HG03066 (cell line): ENCODE results near the gene HS1BP3.

ENCODE experiments used
- ATAC-seq: cut with Tn5 transposase; IDR thresholded peaks from one replicate; pipeline ENCODE4 v1.9.1; 2021; ENCODE audit warnings: low read depth; ENCODE audit not compliant: unreplicated experiment

HS1BP3 gene

DNA sequence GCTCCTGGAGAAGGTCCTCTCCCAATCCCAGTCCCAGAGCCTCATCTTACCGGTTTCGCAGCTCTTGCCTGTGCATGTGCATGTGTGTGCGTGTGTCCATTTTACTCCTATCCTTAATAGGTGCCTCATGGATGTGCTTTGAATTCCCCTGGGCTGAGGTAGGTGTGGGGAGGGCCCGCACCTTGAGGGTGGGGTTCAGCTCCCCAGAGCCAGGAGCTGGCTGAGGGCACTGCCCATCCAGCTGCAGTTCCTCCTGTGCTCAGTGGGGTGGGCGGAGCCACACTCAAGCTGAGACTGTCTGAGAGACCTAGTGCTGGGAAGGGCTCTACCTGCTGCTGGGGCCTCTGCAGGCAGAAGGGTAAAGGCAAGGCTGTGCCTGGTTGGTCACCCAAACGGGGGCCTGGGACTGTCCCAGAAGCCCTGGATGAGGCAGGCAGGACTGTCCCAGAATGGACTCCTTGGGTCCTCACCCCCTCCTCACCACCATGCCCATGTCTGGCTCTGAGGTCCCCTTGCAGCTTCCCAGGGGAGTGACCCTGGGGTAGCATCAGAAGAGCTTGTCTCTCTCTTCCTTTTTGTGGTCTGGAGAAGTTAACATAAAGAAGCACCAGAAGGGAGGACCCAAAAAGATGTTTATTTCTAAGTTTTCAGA, 24.9 kb upstream of the HS1BP3 start:
- ATAC-seq, result no peak

DNA sequence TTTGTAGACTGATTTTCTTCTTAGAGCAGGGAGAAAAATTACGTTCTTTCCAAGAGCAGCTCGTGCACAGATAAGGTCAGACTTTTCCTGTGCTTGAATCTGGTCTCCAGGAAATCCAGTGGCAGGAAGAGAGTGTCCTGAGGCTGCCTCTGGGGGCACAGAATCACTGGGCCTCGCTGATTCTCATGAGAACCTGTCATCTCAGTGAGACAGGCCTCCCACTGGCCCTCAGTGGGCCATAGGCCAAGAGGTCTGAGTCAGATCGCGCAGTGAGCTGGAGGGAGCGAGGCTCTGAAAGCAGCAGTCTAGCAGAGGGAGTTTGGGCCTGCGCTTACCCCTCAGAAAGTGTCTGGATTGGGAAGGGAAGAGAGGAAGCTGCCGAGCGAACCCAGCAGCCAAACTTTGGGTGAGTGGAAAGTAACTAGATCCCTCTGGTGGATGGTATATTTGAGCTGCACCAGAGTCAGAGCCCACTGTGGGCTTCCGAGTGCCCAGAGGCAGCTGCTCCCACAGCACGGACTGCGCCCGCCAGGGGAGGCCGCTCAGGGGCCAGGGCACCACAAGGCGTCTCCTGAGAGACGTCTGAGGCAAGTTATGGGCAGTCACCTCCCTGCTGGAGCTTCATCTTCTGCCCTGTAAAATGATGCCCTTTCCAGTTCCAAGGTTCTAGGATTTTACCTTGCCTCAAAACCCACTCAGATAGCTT, 24.2 kb upstream of the HS1BP3 start:
- no peak for ATAC-seq

DNA sequence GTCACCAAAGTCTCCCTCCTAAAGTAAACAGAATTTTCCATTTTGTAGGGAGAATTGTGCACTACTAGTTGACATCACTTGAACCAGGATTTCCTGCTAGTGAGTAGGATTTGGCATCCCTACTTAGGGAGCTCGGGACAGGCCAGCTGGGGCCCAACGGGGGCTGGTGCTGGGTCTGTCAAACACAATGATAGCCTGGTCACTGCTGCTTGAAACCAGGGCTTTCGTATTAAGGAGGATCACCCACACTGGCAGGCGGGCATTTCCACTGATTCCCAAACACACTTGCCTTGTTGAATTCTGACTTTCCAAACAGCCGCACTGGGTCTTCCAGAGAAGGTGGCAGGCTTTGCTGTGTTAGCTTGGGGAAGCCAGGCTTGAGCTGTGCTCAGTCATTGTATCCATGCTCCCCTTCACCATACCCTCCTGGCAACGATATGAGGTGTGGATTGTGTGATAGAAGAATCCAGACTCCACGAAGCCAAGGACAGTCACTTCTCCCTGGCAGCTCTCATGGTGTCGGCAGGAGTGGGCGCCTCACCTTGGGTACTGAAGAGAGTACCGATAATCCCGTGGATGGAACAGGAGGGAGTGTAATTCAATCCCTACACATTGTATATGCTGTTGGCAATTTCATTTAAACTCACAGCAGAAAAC, 23.5 kb upstream of the HS1BP3 start:
- ATAC-seq, result no peak

DNA sequence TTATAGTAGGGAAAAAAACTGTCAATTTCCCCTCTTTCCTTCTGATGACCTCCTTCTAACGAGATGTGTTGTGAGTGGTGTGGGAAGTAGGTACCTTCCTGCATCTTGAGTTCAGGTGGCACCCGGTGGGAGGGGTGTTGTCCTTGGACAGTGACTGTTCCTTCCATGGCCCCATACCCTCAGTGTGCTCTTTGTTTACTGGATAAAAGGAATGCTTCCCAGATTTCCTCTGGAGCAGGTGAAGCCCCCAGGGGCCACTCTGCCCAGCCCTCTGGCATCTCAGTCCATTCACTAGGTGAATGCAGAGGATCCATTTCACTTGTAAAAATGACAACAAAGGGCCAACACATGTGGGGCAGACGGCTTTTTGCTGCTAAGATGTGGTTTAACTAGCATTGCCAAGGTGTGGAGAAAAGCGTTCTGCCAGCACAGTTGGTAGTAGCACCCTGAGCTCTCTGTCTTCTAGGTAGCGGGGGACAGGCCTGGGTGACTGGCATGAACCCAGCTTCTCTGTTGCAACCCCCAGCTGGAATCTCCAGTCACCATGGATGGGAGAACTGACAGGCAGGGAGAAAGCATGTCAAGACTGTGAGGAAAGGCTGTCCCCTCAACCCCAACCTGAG, 22.9 kb upstream of the HS1BP3 start:
- ATAC-seq, result no peak

DNA sequence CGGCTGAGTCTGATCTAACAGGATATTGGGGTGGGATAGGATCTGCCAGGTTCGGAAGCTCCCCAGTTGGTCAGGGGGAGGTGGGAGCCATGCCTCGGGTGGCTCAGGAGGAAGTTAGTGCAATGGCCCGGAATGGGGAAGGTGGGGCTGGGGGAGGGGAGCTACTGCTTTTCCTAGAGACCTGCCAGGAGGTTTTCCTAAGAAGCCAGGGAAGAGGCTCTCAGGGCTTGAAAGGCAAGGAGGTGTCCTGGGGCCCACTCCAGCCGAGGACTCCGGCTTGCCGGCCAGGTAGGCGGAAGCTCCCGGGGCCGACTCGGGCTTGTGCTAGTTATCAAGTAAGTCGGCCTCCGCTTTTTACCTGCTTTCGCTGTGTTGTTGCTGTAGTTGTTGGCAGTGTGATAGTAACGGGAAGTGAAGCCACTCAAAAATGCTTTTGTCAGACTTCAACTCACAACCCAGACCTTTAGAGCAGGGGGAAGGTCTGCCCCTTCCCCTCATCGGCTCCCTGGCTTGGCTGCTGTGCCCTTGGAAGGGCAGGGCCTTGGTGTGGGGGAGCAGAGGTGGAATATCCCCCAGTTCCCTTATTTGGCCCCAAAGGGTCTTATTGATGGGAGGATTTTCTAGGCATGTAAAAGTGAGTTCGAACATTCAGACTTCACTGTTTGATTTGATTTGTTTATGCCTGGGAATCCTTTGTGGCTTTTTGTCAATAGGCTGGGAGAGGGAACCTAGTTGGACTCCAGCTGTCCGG, 21.5 kb upstream of the HS1BP3 start:
- no peak for ATAC-seq

DNA sequence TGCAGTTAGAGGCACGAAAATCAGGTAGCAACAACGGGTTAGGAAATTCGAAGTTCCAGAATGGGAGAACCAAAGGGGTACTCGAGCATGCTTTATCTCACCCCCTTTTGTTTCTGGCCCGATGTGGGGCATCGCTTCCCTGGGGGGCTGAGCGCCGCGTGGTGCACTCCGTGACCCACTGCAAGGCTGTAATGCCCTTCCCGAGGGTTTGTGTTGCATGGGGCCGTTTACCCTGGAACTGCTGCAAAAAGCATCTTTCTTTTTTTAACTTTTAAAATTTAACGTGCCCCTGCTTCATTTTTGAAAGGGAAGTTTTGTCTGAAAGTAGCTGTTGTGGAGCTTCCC, 20.8 kb upstream of the HS1BP3 start:
- no peak for ATAC-seq

DNA sequence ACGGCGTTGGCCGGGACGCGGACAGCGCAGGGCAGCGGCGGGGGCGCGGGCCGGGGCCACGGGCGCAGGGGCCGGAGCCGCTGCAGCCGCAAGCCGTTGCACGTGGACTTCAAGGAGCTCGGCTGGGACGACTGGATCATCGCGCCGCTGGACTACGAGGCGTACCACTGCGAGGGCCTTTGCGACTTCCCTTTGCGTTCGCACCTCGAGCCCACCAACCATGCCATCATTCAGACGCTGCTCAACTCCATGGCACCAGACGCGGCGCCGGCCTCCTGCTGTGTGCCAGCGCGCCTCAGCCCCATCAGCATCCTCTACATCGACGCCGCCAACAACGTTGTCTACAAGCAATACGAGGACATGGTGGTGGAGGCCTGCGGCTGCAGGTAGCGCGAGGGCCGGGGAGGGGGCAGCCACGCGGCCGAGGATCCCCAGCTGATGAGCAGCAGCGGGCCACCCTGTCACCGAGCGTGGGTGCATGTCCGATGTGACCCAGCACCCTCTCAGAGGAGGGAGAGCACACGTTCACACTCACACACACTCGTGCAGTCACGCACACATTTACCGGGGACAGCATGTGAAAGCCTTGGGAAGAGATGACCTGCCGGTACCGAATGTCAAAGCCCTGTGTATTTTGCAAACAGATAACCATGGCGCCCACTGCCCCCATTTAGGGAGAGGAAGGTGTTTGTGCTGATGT, 20.3 kb upstream of the HS1BP3 start:
- ATAC-seq, result no peak

DNA sequence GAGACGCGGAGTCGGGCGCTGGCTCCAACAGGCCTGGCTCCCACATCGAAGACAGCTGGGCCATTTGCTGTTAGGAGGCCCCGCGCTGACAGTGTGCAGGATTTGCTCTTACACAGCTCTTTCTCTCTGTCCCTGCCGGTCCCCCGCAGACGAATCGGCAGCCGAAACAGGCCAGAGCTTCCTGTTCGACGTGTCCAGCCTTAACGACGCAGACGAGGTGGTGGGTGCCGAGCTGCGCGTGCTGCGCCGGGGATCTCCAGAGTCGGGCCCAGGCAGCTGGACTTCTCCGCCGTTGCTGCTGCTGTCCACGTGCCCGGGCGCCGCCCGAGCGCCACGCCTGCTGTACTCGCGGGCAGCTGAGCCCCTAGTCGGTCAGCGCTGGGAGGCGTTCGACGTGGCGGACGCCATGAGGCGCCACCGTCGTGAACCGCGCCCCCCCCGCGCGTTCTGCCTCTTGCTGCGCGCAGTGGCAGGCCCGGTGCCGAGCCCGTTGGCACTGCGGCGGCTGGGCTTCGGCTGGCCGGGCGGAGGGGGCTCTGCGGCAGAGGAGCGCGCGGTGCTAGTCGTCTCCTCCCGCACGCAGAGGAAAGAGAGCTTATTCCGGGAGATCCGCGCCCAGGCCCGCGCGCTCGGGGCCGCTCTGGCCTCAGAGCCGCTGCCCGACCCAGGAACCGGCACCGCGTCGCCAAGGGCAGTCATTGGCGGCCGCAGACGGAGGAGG, 19.6 kb upstream of the HS1BP3 start:
- no peak for ATAC-seq

DNA sequence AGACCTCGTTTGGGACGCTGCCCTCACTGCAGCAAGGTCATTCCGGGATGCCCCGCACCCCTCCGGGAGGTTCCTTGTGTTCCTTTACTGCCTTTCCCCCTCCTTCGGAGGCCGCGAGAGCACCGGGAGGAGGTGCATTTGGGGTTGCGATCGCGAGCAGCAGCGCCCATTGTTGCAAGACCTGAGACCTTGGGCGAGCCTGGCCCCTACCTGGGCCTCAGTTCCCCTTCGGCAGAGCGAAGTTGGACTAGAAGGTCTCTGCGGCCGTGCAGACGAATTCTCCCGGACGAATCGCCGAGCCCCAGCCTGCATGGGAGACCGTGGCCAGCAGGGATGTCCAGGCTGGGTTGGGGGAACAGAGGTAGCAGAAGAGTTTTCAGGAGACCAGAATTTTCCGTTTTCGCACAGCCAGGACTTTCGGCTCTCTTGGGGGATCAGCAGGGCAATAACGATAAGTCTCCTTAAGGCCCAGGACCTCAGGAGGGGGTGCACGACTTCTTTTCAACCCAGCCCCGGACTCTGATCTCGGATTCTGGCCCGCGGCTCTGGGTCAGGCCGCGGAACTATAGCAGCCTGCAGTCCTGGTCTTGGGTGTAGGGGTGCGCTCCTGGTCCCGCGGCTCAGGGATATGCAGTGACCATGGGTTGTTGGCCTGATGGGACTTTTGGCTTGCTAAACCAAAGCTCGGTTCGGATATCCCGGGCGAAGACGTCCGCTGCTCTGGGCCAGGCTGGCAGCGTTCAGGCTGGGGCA, 18.8 kb upstream of the HS1BP3 start:
- ATAC-seq, result no peak

DNA sequence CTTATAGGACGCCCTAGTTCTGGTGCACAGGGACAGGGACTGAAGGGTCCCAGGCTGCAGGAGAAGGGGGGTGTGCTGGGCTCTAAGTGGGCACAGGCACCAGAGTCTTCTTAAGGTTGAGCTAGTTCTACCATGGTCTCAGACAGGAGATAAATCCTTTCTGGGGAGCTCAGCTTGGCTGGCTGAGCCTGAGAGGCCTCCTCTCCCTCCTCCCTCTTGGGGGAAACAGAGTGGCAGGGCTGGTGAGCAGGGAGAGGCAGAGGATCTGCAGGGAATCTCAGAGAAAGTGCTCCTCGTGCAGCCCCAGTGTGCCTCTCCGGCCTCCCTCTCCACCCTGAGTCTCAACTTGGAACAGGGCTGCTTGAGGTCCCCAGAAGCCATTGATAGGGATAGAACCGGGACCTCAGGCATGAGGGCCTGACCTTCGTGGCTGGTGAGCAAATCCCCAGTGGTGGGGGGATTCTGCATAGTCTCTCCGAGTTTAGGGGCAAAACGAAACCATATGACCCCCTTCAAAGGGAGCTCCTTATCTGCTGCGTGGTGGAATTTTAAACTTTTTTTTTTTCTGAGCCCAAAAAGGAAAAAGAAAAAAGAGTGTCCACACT, 18.1 kb upstream of the HS1BP3 start:
- no peak for ATAC-seq

DNA sequence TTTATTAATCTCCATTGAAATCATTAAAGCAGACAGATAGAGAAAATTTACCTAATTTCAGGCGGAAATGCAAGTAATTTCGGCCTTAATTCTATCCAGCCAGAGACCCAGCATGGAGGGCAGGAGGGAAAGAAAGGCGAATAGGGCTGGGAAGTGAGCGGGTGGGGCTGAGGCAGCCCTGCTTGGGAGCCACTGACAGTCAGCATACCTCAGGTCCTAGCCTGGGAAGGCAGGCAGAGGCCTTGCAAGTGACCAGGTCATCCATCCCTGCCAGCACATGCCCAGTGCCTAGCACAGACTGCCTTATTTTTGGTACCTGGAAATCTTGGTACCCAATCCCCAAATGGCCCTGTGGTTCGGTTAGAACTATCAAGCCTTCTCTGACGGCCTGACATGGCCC, 17.6 kb upstream of the HS1BP3 start:
- no peak for ATAC-seq

DNA sequence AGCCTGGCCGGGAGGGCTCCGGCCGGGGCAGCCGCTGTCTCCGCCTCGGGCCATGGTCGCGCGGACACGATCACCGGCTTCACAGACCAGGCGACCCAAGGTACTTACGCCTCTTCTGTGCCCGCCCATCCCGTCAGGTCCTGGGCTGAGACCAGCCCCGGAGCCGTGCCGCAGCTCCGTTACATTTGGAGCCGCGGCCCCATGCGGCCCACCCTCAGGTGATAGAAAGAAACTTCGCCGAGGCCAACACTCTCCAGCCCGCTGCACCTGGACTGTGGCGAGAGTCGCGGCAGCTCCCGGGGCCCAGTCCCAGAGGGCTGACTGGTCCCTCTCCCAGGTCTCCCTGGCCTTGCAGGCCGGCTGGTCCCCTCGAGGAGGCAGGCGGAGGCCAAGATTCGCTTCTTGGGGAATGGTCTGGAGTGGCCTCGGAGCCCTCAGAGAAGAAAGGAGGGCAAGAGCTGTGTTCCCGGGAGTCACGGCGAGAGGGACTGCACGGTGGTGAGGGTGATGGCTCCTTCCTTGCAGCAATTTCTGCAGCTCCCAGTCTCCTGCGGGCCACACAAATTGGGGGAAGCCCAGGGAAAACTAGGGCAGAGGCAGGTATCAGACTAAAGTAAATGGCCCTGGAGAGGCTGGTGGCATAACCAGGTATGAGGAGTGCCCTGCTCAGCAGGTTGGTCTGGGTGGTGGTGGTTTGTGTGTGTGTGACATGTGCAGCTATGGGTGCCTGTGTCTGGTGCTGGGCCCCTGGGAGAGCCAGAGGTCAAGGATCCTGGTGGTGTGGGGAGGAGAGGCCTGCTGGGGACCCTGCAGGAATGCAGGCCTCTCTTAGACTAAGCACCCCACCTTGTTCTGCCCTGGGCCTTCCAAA, 16.9 kb upstream of the HS1BP3 start:
- no peak for ATAC-seq

DNA sequence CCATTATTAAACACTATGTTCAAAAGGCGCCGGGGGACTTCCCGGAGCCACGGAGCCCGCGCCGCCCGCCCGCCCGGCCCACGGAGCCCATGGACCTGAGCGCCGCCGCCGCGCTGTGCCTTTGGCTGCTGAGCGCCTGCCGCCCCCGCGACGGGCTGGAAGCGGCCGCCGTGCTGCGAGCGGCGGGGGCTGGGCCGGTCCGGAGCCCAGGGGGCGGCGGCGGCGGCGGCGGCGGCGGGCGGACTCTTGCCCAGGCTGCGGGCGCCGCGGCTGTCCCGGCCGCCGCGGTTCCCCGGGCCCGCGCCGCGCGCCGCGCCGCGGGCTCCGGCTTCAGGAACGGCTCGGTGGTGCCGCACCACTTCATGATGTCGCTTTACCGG, 16.2 kb upstream of the HS1BP3 start:
- no peak for ATAC-seq

DNA sequence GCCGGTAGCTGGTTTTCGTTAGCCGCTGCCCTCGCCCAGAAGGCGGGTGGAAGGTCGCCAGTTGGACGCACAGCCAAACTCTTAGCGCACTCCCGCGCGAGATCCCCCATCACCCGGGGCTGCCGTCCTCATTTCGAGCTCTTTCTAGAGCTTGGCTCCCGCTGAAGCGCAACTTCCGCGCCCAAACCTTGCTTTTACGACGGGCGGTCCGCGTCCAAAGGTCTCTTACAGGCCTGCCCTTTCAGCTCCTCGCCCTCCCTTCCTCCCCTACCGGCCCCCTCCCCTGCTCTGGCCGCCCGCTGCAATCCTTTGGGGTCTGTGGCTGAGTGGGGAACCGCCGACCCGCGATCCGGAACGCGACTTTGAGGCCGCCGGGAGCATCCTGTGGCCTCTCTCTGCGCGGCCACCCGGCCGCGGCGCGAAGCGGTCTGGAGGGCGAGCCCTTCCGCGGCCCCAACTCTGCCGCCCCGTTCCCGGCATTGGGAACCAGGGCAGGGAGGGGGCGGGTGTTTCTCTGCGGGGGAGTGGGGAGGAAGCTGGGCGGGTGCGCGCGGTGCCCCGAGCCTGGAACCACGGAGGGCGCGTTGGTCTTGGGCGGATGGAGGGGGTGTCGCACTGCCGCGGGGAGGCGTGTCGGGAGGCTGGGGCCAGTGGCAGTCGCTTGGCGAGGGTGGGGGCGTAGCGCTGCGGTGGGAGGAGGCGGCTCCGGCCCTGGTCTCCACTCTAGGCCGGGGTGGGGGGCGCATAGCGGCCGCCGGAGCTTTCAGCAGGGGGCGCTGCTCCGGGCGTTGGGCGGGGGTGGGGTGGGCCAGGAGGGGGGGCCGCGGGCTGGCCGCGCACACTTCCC, 15.6 kb upstream of the HS1BP3 start, which contains the start of gene GDF7:
TSS of gene GDF7 (plus strand) at position 841 of the 847 bp plus-strand sequence. CDS start 96 bp downstream, outside the sequence.
- no peak for ATAC-seq

DNA sequence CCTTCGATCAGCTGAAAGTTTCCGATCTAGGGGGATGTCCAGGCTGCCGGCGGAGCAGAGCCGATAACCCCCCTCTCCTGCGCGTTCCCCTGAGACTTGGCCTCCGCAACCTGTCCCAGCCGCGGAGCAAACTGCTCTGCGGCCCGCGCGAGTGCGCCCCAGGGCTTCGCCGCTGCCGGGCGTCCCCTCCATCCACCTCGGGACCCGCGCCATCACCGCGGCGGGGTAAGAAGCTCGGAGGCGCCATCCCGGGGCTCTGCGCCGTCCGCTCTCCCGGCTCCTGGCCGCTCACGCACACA, 15.1 kb upstream of the HS1BP3 start:
- no peak for ATAC-seq

DNA sequence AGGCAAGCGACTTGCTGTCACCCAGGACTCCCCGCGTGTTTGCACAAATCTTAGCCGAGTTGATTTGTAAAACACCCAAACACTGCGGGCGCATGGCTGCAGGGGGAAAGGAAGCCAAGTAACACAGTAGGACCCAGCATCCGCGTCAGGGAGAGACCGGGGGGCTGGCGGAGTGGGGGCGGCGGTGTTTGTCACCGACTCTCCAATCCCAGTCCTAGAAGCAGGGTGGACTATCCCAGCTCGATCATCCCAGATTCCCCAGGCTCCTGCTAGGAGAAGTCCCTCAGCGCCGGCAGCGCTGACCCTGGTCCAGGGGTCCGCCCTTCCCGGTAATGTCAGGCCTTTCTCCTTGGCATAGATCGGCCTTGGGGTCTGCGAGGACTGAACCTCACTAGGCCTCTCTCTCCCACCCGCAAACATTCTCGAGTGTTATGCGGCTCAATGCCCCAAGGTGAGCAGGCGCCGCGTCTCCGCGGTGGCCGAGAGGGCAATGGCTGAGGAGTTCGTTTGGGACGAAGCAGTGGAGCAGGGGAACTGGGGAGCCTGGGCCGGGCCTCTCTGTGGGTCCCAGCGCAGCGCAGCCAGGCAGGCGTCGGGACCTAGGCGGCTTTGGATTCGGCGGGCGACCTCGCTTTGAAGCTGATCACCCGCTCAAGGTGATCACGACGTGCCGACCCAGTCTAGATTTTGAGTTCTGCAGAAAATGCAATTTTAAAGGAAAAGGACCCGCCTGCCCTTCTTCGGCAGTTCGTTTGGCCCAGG, 14.5 kb upstream of the HS1BP3 start:
- no peak for ATAC-seq
